Stimulated activated CD8-positive, alpha-beta memory T cell treated with anti-CD3 and anti-CD28 coated beads, Interleukin-12 subunit alpha, Interleukin-12 subunit beta, amount 100 ng/mL, for 4 hours (primary cell): ENCODE measurements around the gene GAL3ST2.
"Not testable (repeated sequence)": the region's sequence is repeated elsewhere in the genome, so short reads cannot be mapped to it uniquely, and the experiment has no call there.

Experiments
- DNase-seq: peaks from one replicate; pipeline ENCODE4 v3.0.0-alpha.2; 2020; ENCODE audit warnings: low read depth

The GAL3ST2 gene

DNA sequence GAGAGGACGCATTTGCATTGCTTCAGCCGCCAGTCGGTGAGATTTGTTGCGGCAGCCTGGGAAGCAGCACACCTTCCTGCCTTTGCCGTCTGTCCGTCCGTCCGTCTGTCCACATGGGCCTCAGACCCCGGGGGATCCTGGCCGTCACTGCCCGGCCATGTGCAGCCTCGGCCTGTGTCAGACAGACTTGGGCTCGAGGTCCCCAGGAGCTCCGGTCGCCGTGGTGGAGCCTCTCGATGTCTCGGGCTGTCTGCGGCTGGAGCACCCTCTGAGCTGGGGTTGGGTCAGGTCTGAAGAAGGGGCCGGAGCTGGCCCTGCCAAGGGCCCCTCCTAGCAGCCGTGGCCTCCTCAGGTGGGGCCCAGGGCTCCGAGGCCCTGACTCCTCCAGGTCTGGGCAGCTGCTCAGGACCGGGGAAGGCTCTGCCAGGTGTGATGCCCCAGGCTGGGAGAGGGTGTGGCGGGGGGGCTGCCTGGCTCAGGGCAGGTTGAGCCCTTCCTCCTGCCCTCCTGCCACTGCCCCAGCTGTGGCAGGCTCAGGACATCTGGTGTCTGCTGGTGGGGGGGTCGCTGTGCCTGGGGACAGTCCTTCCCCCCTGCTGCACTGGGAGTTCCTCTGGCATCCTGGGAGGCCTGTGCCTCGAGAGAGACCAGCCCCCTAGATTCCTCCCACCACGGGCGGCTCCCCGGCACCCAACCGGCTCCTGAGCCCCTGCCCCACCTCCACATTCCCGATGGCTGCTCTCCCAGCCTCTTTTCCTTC is 44.2 kb downstream of the GAL3ST2 start:
- no peak for DNase-seq

DNA sequence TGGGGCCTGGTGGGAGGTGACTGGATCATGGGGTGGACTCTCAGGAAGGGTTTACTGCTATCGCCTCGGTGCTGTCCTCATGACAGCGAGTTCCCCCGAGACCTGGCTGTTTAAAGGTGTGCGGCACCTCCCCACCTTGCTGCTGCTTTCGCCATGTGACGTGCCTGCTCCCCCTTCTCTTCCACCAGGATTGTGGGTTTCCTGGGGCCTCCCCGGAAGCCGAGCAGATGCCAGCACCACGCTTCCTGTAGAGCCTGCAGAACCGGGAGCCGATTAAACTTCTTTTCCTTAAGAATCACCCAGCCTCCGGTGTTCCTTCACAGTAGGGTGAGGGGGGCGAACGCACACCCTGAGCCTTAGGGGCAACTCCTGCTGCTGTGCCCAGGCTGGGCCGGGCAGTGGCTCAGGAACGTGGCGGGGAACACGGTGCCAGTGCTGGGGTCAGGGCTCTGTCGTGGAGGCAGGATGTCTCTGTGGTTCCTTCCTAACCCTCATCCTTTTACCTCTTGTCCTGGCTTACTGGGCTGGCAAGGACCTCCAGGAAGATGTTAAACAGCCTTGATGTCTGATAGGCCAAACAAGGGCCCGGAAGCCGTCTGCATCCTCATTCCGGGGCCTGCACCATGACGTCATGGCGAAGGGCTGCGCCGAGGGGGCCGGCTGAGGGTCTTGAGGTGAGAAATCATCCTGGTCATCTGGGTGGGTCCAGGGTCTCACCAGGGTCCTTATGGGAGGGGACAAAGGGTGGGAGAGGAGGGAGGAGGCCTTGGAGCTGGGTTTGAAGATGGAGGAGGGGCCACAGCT is 45.0 kb downstream of the GAL3ST2 start:
- no peak for DNase-seq

DNA sequence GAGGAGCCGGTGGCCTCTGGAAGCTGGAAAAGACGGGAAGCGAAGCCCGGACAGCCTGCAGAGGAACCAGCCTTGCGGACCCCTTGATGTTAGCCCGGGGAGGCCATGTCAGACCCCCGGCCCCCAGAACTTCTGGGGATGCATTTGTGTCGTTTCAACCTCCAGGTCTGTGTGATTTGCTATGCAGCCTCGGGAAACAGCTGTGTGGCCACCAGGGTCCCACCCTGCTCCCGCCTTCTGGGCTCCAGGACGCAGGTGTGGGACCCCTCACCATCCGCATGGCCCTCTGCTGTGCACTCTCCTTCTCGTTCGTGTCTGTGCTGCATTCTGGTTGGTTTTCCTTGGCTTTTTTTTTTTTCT is 45.6 kb downstream of the GAL3ST2 start:
- DNase-seq = no peak

DNA sequence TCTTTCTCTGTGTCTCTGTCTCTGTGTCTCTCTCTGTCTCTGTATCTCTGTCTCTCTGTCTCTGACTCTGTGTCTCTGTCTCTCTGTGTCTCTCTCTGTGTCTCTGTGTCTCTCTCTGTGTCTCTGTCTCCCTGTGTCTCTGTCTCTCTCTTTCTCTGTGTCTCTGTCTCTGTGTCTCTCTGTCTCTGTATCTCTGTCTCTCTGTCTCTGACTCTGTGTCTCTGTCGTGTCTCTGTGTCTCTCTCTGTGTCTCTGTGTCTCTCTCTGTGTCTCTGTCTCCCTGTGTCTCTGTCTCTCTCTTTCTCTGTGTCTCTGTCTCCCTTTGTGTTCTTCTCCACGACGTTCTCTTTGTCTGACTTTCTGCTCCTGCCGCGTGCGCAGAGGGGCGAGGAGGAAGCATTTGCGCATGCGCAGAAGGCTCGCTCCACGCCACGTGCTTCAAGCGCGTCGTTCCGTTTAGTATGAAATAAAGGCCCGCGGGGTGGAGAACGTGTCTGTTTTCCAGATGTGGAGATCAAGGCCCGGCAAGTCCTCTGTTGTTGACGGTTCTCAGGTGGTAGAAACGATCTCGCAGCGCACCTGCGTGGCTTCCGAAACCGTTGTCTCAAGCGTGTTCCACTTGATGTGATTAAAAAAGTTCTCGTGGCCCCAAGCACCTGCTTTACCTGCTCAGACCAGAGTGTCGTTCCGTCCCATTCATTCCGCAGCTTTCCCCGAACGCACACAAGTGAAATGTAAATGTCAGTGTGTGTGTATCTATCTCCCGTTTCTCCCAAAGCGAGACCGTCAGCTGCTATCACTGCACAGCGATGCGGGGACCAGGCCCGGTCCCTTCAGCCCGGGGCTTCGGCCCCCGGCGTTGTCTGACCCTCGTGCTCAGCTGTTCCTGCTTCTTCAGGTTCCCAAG is 47.2 kb downstream of the GAL3ST2 start:
- not testable (repeated sequence) for DNase-seq

DNA sequence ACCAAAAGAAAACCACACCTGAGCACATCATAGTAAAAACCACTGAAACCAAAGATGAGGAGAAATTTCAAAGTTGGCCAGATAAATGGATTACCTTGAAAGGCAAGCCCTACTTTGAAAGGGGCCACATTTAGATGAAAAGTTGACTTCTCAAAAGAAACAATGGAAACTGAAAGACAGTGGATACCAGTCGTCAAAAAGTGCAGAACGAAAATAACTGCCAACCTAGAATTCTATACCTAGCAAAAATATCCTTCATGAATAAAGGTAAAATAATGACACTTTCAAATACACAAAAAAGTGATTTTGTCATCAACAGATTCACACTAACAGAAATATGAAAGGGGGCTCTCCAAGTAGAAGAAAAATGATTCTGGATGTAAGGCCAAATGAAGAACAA is 50.8 kb downstream of the GAL3ST2 start:
- DNase-seq = no peak

DNA sequence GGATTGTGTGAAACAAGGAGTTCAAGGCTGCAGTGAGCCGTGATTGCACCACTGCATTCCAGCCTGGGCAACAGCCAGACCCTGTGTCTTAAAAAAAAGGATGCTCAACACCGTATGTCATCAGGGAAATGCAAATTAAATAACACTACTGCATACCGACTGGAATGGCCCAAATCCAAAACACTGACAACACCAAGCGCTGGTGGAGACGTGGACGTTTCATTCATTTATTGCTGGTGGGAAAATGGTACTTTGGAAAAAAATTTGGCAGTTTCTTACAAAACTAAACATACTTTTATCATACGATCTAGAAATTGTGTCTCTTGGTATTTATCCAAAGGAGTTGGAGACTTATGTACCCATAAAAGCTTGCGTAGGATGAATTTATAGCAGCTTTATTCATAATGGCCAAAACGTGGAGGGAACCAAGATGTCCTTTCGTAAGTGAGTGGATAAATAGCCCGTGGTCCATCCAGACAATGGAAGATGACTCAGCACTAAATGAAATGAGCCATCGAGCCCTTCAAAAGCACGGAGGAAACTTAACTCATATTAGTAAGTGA is 56.6 kb downstream of the GAL3ST2 start:
- no peak for DNase-seq

DNA sequence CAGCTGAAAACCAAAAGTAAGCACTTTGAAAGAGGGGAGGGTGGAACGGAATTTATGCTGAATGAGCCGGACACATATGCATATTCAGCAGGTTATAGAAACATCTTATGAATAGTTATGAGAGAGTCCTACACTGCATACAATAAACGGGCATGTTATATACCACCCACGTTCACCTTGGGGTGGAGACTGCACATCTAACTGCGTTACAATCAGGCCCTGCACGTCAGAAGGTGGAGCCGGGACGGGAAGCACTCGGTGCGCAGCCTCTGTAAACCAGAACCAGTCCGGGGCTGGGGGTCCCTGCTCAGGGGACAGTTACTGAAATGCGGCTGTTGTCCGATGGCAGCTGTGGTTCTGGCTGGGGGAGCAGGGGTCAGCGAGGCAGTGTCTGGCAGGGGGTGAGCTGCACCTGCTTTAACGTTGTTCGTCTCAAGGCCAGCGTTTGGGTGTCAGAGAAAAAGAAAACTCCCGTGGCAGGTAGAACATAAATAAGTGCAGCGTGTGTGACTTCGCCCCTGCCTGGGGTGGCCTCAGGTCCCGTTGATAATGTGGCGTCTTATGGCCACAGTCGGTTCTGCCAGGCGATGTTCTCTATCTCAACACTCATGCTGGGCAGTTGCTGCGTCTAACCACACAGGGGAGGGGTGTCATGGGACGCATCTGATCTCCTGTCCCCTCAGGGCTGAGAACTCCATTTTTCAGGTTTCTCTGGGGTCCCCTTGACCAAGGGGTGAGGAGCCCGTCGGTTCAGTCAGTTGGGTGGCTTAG is 57.3 kb downstream of the GAL3ST2 start:
- DNase-seq = not testable (repeated sequence)

DNA sequence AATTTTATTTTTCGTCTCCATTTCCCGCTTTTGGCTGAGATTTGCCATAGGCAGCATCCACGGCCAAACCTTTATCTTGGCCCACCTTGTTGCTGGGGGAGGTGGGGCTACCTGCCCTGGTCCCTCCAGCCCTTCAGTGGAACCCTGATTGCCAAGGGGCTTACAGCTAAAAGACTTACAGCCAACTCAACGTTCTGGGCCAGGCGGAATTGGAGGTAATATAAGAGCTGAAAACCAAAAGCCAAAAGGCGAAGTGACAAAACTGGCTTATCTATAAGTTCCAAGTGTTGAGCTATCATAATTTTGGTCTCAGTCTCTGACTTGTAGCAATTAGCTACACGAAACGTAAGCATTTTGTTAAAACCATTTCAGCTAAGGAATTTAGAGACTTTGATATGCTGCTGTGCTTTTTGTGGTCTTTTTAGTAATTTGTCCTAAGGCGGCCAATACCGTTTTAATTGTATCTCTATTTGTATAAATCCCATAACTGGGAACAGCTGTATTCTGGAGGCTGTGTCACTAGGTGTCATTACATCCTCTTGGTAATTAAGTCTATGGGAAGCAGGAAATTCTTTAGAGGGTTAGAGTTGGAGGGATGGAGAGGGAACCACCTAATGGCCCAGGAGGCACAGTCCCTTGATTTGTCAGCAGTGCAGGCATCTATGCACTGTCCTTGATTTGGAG is 58.0 kb downstream of the GAL3ST2 start:
- DNase-seq = no peak

DNA sequence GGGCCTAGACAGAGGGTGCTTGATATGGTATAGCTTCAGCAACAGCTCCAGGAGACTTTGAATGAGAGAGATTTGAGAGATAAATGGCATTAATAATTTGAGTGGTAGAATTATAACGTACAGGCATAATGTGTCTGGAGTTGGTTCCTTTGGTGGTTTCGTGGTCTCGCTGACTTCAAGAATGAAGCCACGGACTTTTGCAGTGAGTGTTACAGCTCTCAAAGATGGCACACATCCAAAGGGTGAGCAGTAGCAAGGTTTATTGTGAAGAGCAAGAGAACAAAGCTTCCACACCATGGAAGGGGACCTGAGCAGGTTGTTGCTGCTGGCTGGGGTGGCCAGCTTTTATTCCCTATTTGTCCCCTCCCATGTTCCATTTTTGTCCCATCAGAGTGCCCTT is 59.0 kb downstream of the GAL3ST2 start:
- DNase-seq = no peak

DNA sequence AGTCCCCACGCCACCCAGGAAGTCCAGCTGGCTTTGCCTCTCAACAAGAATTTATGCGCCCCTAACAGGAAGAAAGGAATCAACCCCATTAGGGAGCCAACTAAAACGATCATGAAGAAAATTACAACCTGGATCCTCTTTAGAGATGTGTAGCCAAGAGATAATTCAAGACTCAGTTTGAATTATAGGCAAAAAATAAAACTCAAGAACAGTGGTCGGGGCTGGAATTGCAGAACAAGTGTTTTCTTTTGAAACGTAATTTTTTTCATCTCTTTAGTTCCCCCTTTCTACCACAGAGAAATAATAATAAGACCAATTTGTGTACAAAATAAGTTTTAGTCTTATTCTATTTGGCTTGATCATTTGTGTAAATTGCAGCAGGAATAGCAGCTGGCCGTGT is 59.7 kb downstream of the GAL3ST2 start:
- DNase-seq = no peak

DNA sequence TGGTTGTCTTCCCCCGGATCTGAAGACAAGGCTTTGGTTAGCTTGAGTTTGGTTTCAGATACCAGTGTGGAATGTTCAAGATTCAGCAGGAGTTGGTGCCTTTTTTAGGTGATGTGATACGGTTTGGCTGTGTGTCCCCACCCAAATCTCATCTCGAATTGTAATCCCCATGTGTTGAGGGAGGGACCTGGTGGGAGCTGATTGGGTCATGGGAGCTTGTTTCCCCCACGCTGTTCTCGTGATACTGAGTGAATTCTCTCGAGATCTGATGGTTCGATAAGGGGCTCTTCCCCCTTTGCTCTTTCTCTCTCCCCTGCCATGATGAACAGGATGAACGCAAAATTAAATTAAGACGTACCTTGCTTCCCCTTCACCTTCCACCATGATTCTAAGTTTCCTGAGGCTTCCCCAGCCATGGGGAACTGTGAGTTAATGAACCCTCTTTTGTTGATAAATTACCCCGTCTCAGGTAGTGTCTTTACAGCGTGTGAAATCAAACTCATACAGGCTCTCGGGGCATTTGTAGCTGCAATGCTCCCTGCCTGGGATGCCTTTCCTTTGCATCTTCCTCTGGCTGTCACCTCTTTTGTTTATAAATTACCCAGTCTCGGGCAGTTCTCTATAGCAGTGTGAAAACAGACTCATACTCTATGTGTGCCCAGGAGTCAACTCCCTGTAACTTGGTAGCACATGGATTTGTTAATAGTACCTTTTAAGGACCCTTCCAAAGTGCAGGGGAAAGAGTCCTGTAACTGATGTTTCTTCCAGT is 60.8 kb downstream of the GAL3ST2 start:
- no peak for DNase-seq

DNA sequence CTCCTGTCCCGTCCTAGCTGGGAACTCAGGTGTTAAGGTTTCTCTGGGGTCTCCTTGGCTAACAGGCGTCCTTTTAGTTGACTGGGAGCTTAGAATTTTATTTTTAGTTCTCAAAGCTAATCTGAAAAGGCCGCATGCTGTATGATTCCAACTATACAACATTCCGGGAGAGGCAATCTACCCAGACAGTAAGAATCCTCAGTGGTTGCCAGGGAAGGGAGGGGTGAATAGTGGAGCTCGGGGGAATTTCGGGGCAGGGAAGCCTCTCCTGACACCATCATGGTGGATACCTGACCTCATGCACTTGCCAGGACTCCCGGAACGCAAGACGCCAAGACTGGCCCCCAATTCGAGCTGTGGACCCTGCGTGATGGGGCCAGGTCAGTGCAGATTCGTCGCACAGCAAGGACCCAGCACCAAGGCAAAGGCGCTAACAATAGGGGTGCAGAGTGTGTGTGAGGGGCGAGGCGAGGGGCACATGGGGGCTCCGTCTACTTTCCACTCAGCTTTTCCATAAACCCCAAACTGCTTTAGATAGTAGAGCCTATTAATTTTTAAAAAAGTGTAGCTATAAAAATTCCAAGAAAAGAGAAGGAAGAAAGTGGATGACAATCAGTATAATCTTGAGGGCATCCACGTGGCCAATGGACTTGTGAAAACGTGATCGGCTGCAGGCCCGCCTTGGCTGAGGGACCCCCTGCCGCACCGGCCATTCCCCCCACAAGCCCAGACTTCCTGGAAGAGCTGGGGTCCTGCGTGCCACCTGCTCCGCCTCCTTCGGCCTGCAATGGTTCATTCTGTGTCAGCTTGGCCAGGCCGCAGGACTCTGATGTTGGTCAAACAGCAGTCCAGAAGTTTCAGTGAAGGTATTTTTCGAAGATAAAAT is 64.8 kb downstream of the GAL3ST2 start:
- no peak for DNase-seq

DNA sequence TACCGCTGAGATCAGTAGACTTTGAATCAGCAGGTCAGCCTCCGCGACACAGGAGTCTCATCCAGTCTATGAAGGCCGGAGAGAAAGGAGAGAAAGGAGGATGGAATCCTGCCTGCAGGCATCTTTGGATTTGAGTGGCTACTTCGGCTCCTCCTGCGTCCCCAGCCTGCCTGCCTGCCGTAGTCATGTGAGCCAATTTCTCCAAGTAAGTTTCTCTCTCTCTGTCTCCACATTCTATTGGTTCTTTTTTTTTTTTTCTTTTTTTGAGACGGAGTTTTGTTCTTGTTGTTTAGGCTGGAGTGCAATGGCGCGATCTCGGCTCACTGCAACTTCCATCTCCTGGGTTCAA is 65.4 kb downstream of the GAL3ST2 start:
- no peak for DNase-seq

DNA sequence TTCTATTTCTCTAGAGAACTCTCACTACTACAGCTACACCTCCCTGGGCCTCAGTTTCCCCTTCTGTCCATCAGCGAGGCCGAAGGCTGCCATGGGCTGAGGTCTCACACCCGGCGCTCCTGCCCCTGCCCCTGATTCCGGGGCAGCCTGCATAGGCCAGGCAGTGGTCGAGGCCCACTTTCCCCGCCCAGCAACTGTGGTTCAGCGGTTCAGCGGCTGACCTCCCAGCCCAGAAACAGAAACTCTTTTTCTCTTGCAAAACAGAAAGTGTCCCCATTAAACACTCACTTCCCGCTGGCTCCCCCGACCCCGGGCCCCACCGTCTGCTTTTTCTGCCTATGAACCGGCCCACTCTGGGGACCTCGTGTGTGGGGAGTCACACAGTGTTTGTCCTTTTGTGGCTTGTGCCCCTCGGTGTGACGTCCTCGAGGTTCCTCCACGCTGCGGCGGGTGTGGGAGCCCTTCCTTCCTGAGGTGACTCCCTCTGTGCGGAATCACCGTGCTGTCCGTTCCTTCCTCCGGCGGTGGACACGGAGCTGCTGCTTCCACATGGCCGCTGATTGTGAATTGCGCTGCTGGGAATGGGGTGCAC is 66.1 kb downstream of the GAL3ST2 start:
- DNase-seq = peak; percentile 50

DNA sequence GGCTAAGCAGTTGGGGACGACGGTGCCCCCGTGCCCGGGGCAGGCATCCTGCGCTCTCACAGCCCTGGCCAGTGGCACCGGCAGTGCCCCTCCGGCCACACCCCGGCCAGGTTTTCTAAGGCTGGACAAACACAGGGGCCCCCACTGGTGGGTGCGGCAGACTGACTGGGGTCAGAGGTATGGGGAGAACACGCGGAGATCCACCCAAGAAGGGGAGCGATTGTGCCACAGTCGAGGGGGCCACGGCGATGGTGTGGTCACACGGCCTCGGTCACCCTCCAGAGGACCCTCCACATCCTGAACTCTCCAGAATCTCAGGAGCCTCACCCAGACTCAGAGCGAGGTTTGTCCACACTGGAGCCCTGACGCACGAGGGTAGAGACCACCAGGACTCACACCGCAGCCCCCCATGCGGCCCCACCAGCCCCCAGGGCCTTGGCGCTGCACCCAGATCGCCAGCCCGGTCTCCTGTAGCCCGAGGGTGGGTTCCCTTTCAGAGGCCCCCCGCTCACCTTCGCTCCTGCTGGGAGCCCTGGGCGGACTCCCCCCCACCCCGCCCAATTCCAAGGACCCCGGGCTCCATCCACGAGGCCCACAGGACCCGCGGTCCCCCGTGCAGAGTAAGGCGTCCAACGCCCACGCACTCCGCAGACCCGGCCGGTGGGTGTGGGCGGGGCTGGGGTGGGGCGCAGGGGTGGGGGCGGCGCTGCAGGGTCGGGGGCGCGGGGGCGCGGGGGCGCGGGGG is 66.9 kb downstream of the GAL3ST2 start:
- no peak for DNase-seq

DNA sequence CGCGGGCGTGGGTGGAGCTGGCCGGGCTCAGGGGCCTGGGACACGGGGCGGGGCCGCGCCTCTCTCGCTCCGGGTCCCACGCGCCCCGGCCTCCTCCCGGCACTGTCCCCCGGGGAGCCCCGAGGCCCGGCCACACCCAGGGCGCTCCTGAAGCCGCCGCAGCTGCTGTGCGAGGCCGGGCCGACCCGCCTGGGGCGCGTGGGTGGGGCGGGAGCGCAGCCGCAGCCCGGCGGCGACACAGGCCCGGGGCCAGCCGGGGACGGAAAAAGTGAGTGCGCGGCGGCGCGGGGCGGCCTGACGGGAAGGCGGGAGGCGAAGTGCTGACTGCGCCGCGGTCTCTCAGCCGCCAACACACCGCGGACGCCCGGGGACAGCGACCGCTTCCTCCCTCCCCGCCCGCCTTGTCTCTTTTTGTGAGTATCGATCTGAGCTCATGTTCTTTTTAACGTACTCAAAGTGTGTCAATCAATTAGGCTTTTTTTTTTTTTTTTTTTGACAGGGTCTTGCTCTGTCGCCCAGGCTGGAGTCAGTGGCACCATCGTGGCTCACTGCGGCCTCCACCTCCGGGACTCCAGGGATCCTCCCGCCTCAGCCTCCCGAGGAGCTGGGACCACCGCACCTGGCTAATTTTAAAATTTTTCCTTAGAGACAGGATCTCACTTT is 67.6 kb downstream of the GAL3ST2 start:
- DNase-seq = peak; percentile 82

DNA sequence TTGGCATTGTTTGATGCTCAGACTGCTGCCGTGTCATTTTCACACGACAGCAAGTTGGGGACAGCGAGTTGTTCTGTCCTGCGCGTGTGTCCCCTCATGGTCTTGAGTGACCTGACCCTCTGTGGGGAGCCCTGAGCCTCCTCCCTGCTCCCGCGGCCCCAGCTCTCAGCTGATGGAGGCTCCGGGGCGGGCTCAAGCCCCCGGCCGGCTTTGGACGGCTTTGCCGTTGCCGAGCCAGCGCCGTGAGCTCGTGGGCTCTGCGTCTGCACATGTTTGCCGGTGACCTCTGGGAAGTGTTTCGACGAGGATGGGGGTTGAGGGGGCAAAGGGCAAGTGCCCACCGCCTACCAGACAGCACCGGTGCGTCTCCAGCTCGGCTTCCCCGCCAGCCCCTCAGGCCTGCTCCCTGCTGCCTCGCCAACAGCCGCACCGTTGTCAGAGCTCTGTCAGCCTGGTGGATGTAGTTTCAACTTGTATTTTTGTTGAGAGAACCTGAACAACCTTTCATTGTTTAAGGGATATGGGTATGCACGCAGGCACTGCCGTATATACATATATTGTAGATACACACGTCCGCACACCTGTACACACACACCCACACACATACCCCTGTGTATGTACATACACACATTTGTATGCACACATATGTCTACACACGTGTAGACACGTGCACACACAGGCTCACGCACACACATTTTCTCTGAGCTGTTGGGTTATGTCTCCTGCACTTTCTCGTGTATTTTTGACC is 68.4 kb downstream of the GAL3ST2 start:
- no peak for DNase-seq
